Stimulated activated CD8-positive, alpha-beta memory T cell treated with anti-CD3 and anti-CD28 coated beads, Interleukin-2, amount 100 ng/mL, for 48 hours (primary cell): ENCODE results near the gene PGAP3.

Experiments
- DNase-seq, 2 donors: peaks; one replicate each; pipeline ENCODE4 v3.0.0-alpha.2; 2020; ENCODE audit warnings: low read depth in 2 of 2

The PGAP3 gene

GRCh38 chr17:39672522-39673334 lies 15.1 kb downstream of the PGAP3 start:
- no peak for DNase-seq

- no peak for DNase-seq
These were observed 16.0 kb downstream of the PGAP3 start for GRCh38 chr17:39671651-39672521.

DNA sequence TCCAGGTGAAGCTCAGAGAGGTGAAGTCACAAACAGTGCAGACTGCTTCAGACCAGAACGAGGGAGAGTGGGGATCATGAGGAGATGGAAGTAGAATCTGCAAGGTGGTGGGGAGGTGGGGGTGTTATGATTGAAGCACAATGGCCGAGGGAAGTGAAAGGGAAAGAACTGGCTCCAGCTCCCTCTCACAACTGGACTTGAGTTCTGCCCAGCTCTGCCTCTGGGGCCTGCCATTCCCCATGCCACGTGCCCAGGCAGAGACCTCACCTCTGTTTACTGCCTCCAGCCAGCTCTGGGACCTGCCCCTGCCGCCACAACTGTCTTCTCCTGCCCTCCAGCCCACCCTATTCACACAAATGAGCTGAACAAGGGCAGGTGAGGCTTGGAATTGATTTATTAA lies 17.1 kb downstream of the PGAP3 start:
- DNase-seq, result no peak

DNA sequence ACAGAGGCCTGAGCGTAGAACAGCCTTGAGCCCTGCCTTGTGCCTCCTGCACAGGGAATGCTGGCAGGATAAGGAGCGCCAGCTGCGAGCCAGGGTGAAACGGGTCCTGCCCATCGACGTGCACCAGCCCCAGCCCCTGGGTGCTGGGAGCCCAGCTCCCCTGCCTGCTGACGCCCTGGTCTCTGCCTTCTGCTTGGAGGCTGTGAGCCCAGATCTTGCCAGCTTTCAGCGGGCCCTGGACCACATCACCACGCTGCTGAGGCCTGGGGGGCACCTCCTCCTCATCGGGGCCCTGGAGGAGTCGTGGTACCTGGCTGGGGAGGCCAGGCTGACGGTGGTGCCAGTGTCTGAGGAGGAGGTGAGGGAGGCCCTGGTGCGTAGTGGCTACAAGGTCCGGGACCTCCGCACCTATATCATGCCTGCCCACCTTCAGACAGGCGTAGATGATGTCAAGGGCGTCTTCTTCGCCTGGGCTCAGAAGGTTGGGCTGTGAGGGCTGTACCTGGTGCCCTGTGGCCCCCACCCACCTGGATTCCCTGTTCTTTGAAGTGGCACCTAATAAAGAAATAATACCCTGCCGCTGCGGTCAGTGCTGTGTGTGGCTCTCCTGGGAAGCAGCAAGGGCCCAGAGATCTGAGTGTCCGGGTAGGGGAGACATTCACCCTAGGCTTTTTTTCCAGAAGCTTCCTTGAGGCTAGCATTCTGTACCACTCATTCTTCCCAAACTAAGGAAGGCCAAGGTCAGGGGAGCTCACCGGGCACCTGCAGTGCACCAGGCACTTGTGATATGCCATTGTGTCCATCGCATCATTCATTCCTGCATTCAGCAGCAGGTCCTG lies 17.7 kb downstream of the PGAP3 start:
- DNase-seq, result no peak

- peak; percentile 57 to 66 for DNase-seq
These were observed 19.6 kb downstream of the PGAP3 start, which contains the start of gene PNMT for GRCh38 chr17:39667945-39668924. PNMT (plus strand) TSS chr17:39668453; CDS start chr17:39668476, 23 bp downstream.

- no peak for DNase-seq
These were observed 20.5 kb downstream of the PGAP3 start for GRCh38 chr17:39667262-39667944.

GRCh38 chr17:39666601-39667261 lies 21.1 kb downstream of the PGAP3 start:
- DNase-seq, result no peak

DNA sequence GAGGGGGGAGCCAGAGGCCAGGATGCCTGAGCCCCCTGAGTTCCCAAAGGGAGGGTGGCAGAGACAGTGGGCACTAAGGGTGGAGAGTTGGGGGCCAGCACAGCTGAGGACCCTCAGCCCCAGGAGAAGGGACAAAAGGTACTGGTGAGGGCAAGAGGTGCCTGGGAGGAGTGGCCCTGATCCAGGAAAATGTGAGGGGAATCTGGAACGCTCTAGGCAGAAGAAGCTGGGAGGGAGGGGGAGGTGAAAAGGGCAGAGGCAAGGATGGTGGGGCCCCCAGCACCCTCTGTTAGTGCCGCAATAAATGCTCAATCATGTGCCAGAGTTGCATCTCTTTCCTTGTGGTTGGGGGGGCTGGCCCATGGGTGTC lies 21.6 kb downstream of the PGAP3 start:
- DNase-seq, result no peak

- DNase-seq, result no peak
These were observed 22.1 kb downstream of the PGAP3 start for GRCh38 chr17:39665642-39666224.

DNA sequence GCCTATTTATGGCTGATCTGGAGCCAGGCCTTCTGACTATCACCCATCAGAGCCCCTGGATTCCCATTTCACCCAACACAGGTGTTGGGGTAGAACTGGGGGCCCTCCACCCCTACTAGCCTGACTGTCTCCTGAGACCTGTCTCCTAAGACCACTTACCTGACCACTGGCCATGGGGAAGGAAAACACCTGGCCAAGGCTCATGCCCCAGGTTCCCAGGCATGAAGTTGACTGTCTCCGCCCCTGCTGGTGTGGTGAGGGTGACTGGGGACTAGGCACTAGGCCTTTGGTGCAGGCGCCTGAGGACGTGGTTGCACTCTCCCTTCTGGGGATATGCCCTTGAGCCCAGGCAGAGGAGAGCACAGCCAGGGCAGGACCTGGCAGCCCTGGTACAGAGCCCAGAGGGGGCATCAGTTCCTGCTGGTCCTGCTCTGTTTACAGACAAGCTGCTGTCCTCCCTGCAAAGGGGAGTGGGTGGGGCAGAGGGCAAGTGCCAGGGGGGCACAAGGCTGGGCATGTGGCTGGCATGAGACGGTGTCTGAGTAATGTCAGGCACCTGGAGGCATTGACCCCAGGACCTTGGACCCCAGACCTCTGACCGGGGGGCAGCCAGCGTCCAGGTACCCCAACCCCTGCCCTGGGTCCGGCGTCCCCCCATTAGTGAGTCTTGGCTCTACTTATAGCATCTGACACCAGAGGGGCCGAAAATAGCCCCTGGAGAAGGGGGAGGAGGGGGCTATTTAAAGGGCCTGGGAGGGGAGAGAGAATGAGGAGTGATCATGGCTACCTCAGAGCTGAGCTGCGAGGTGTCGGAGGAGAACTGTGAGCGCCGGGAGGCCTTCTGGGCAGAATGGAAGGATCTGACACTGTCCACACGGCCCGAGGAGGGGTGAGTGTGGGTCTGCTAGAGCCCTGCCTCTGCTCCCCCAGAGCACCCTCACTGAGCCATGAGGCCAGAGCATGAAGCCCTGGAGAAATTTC lies 23.0 kb downstream of the PGAP3 start, which contains the start of gene TCAP:
Gene TCAP (plus strand): TSS at position 769 of the 981 bp plus-strand sequence. CDS start 11 bp downstream, at position 780.
- no peak for DNase-seq

DNA sequence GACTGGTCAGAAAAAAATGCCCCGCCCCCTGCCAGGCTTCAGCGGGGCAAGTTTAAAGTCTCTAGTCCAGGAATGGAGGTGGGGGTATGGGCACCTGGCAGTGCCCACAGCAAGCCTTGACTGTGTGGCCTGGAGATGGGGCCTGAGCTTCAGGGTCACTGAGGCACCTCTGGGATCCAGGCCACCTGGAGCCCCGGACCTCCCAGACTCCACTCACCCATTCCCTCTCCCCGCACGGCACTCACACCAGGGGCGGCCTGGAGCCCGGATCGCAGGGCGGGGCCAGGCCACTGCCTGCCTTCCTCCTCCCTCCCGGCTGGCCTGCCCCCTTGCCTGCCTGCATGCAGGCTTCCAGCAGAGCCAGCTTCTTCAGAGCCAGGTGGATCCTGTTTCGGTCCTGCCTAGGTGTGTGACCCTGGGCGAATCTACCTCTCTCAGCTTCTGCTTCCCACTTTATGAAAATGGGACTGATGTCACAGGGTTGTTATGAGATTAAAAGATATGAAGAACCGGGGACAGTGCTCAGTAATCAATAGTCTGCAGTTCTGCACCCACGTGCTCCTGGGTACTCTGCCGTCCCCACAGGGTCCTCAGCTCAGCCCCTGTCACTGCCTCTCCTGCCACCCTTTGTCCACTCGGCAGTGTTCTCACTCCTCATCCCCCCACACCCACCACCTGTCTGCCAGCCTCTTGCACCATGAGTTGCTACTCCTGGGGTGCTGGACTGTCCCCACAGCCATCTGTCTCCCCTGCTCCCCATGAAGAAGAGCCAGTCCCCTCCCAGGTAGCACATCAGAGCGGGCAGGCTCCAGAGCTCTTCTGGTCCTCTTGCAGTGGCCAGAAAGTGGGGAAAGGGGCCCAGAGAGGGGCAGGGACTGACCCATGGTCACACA lies 23.9 kb downstream of the PGAP3 start:
- no peak for DNase-seq

DNA sequence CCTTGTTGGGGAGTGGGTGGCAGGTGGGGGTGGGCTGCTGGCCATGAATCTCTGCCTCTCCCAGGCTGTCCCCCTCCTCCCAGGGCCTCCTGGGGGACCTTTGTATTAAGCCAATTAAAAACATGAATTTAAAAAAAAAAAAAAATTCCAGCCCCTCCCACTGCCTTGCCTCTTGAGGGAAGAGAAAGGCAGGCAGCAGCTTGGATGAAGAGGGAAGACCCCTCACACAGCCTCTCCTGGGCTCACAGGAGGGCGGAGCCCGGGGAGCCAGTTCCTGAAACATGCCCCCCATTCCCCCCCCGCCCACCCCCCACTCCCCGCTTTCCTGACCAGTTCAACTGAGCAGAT lies 24.5 kb downstream of the PGAP3 start:
- DNase-seq, result no peak

- no peak for DNase-seq
These were observed 25.1 kb downstream of the PGAP3 start for GRCh38 chr17:39662551-39663339.

- DNase-seq, result no peak
These were observed 25.9 kb downstream of the PGAP3 start for GRCh38 chr17:39661744-39662541.
